ENCODE measurements around the gene NAT16. TPM values are rescaled to one million over a fixed set of nuclear protein-coding genes. Genes with fewer than 3 reads are reported as not detected.

Gene NAT16
- total and polyA plus RNA-seq, 2 of the 13 experiments (the other 11 are each of a cell fraction or from before 2014, with no cell fraction given), result 0.04 TPM; not detected in 1

- TF ChIP-seq CERS6 (CRISPR knock-in tag; IDR thresholded peaks at IDR 0.05) (no peak), ISX (CRISPR knock-in tag; conservative IDR thresholded peaks at IDR 0.05) (no peak), ZNF800 (CRISPR knock-in tag; IDR thresholded peaks at IDR 0.05) (no peak), ARNT2 (CRISPR knock-in tag; IDR thresholded peaks at IDR 0.05; ENCODE audit: low read depth) (no peak), ZNF446 (CRISPR knock-in tag; IDR thresholded peaks at IDR 0.05) (no peak), NFRKB (IDR thresholded peaks at IDR 0.05) (no peak), ZBTB44 (CRISPR knock-in tag; IDR thresholded peaks at IDR 0.05) (no peak), HDAC1 (CRISPR knock-in tag; IDR thresholded peaks at IDR 0.05) (peak; percentile 93), HNRNPL (IDR thresholded peaks at IDR 0.05; ENCODE audit: low read depth, low read length) (no peak), EZH2 (conservative IDR thresholded peaks at IDR 0.05; ENCODE audit: low read depth, low read length) (no peak), REPIN1 (CRISPR knock-in tag; IDR thresholded peaks at IDR 0.05; ENCODE audit: borderline replicate concordance, low read depth) (peak; percentile 56), CC2D1A (CRISPR knock-in tag; IDR thresholded peaks at IDR 0.05) (no peak), SKIL (CRISPR knock-in tag; IDR thresholded peaks at IDR 0.05; ENCODE audit: borderline replicate concordance) (peak; percentile 95), DRAP1 (CRISPR knock-in tag; IDR thresholded peaks at IDR 0.05) (peak; percentile 89), RERE (CRISPR knock-in tag; IDR thresholded peaks at IDR 0.05; ENCODE audit: low read depth) (0 out of 2 replicates have a peak, but pooled peaks have one; percentile 62), ZFAT (CRISPR knock-in tag; conservative IDR thresholded peaks at IDR 0.05) (no peak)
These were observed 20.9 kb upstream of the NAT16 start, which contains the start of gene MOGAT3 (continued) for GRCh38 chr7:101200862-101201599.
